ENCODE results near the gene HERPUD1.

DNA sequence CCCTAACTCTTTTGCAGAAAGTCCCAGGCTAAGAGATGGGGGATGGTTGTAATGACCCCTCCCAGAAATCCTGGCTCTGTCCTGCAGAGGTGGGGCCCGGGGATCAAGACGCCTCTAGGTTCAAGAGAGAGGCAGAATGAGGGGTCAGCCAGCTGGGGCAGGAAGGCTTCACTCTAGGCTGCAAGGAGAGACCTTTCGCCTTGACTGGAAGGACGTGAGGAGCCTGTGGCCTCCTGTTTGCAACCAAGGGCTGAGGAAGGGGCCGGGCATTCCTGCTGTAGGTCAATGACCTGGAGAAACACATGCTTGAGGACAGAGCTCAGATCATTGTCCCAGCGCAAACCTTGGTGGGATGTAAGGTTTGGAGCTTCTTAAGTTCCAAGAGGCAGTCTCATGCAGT lies 21.1 kb downstream of the HERPUD1 start:
- TF ChIP-seq, protein P1, sequence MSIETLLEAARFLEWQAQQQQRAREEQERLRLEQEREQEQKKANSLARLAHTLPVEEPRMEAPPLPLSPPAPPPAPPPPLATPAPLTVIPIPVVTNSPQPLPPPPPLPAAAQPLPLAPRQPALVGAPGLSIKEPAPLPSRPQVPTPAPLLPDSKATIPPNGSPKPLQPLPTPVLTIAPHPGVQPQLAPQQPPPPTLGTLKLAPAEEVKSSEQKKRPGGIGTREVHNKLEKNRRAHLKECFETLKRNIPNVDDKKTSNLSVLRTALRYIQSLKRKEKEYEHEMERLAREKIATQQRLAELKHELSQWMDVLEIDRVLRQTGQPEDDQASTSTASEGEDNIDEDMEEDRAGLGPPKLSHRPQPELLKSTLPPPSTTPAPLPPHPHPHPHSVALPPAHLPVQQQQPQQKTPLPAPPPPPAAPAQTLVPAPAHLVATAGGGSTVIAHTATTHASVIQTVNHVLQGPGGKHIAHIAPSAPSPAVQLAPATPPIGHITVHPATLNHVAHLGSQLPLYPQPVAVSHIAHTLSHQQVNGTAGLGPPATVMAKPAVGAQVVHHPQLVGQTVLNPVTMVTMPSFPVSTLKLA (IDR thresholded peaks at IDR 0.05), result no peak
- TF ChIP-seq CHD2 (IDR thresholded peaks at IDR 0.05; ENCODE audit: low read depth, low read length), result no peak
